HG03025 (cell line): ENCODE results near the gene KCND3.

ENCODE experiments used
- ATAC-seq: cut with Tn5 transposase; IDR thresholded peaks from one replicate; pipeline ENCODE4 v1.9.1; 2021; ENCODE audit warnings: mild to moderate bottlenecking, moderate library complexity; ENCODE audit not compliant: unreplicated experiment, low FRiP score

KCND3 gene

GRCh38 chr1:111734426-111734825 lies 255.0 kb downstream of the KCND3 start:
- no peak for ATAC-seq

DNA sequence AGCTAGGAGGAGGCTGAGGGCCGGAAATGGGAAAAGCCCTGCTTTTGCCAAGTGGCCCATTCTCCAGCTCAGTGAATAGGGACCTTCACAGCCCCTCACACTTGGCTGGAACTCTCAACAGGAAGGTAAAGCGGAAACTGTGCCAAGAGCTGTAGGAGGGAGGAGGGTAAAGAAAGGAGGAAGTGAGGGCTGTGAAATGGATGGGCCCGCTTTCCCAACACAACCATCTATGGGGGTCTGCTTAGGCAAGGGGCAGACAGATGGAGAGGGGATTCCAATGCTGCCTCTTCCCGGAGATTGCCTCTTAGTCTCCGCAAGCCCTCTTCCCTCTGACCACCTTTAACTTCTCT lies 255.5 kb downstream of the KCND3 start:
- no peak for ATAC-seq

DNA sequence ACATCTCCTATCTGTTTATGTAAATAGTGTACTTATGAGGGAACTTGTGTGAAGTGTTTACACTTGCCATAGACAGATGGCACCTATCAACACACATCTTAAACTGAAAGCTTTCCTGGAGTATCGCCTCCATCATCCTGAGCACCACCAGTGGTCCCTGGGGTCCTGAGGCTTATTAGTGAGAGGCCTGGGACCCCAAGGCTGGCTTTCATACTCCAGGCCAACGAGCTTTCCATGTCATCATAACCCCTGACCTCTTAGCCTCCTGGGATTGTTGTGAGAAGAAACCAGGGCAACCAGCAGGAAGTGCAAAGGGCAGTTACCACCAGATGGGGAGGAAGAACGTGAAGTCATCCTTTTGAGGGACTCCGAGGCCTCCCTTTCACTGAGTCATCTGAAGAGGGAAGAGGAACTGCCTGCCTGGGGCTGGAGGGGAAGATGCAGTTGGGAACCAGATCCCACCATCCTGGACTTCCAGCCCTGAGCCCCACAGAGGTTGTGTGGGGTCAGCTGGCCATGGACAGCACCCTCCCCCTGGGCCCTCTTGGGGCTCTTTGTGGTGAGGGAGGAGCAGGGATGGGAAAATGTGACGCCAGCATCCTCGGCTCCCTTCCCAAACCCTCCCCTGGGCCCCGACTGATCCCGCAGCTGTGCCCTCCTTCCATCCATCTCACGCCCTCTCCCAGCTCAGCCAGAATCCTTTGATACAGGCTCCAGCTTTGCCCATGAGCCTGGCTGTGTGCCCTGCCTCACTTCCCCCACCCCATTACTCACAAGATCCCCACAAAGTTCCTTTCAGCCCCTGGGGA lies 256.1 kb downstream of the KCND3 start:
- no peak for ATAC-seq

DNA sequence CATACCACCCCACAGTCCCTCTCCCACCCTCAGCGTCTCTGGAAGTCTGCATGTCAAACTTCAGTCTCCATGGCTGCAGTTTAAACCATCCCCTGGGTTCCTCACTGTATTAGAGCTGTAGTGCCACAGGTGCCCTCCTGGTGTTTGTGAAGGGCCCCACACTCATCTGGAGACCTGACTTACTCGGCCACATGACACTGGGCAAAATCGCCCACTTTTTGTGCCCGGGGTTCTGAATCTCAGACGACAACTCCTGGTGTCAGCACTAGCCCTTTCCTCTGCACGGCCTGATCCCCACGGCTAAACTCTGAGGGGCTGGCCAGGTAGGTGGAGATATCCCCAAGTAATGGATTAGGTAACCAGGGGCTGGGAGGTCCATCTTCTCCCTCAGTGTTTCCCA lies 256.8 kb downstream of the KCND3 start:
- no peak for ATAC-seq

- no peak for ATAC-seq
Observed at GRCh38 chr1:111731956-111732355, 257.5 kb downstream of the KCND3 start.

GRCh38 chr1:111730706-111731105 lies 258.8 kb downstream of the KCND3 start:
- ATAC-seq: no peak

GRCh38 chr1:111729946-111730681 lies 259.4 kb downstream of the KCND3 start:
- no peak for ATAC-seq

GRCh38 chr1:111729271-111729921 lies 260.1 kb downstream of the KCND3 start:
- no peak for ATAC-seq

GRCh38 chr1:111727056-111727455 lies 262.4 kb downstream of the KCND3 start:
- ATAC-seq: no peak

GRCh38 chr1:111725192-111725591 lies 264.3 kb downstream of the KCND3 start:
- no peak for ATAC-seq

GRCh38 chr1:111723871-111724270 lies 265.6 kb downstream of the KCND3 start:
- ATAC-seq: no peak

GRCh38 chr1:111723091-111723806 lies 266.2 kb downstream of the KCND3 start:
- no peak for ATAC-seq

DNA sequence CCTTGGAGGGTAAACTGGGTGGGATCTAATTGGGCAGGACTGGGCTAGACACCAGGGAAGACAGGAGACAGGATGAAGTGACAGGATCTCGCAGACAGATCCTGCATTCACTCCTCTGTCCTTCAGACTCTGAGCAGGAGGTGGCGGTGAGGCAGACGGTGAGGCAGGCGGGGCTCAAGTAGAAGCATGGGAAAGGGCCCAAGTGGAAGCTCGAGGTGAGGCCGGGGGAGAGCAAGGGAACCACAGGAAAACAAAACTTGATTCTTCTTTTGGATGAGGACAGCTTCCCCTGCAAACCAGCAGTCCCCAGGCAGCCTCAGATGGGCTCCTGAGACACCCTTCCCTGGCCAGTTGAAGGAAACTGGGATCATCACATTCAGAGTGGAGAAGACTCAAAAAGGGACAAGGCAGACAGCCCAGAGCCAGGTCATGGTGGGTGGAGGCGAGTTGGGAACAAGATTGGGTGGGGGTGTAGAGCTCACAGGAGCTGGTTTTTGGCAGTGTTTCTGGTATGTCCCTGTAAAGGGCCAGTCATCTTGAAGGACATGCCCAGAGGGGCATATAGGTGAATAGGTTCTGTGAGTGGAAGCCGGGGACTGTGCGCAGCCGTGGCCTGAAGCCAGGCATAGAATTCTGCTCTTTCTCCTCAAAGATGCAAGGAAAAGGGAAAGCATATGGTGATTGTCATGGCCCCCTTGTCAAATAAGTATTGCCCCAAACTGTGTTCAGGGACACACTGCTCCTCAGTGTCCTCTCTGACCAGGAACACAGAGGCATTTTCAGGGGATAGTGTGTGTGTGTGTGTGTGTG lies 268.3 kb downstream of the KCND3 start:
- no peak for ATAC-seq
